Pancreas (tissue), 10 donors: ENCODE measurements around the gene CISTR. TPM values are rescaled to one million over a fixed set of nuclear protein-coding genes. Genes with fewer than 3 reads are reported as not detected.

Experiments used
- ATAC-seq, 4 donors: fragments of 200-7000 bp; cut with Tn5 transposase; one replicate each; pipeline versions ENCODE4 v1.8.0 to v1.9.1; 2020; ENCODE audit warnings: mild to moderate bottlenecking in 4 of 4, moderate library complexity in 4 of 4
- DNase-seq, 6 donors: peaks; one replicate each; pipeline ENCODE4 v3.0.0-alpha.2; 2020
- FAIRE-seq: peaks from 2 replicates; lab custom pipeline; 2012; peaks lifted over from hg19 to GRCh38; lab: Jason Lieb, UNC
- H3K27ac ChIP-seq, 4 donors: fragments of 200-600 bp; sonication (generic); 1 replicate in 3 of 4; 2 replicates in 1 of 4; pipeline versions ENCODE4 v1.5.0 to v1.8.0; 2020
- H3K27me3 ChIP-seq, 4 donors: fragments of 200-600 bp; one replicate each; pipeline ENCODE4 v1.8.0; 2021
- H3K36me3 ChIP-seq, 3 donors: fragments of 200-600 bp; sonication (generic) in 1 of 3; one replicate each; pipeline versions ENCODE4 v1.5.0 to v1.8.0; 2020 to 2021
- H3K4me1 ChIP-seq, 3 donors: fragments of 200-600 bp; one replicate each; pipeline ENCODE4 v1.8.0; 2021
- H3K4me3 ChIP-seq, 4 donors: fragments of 200-600 bp; sonication (generic) in 2 of 4; one replicate each; pipeline versions ENCODE4 v1.5.0 to v1.8.0; 2020 to 2021
- H3K9me3 ChIP-seq, 4 donors: fragments of 200-600 bp; one replicate each; pipeline ENCODE4 v1.8.0; 2021
- CTCF ChIP-seq, 4 donors: fragments of 200-600 bp; sonication (generic) in 3 of 4; IDR thresholded peaks; one replicate each; pipeline versions ENCODE4 v1.5.0 to v1.8.0; 2021; ENCODE audit warnings: antibody characterized with exemption in 4 of 4
- WGBS, 2 donors: extraction: QIAGEN DNeasy Blood & Tissue Kit; methylation state at CpG; one replicate each; pipeline ENCODE4 v1.1.7; 2013; 5-methylcytosine and 5-hydroxymethylcytosine counted together
- intact Hi-C, 3 donors: fragments of 100-400 bp; cut with DNase I; formaldehyde crosslinking; loops; one replicate each; pipeline versions ENCODE4 v1.11.1 to v1.14.2; 2022
- polyA plus RNA-seq, 2 donors: library from polyadenylated mRNA; stranded (reverse); fragments of 200-250 nt; gene quantifications; one replicate each; pipeline ENCODE4 v1.2.3, GENCODE V29; 2013
- total RNA-seq, 6 donors: library from RNA; stranded (reverse); fragmentation: NEBNext Ultra II Directional in 4 of 6; extraction: Animal tissue kit (Norgen Biotek cat#: 25700) in 4 of 6; gene quantifications; one replicate each; pipeline versions ENCODE4 v1.2.1 to v1.2.4, GENCODE V29; 2021 to 2023
- donor health status: healthy with polysubstance abuse.
- donor health status: DM: no; HTN: no; CAD: no; lungs with moderate emphysema.
- donor health status: DM: no; HTN: no; CAD: no.
- donor health status: control.
- donor health status: control.
- donor health status: Bipolar disorder and iron deficiency.
- donor health status: DM: yes; HTN: yes; CAD: no.
- donor health status: DM: no; HTN: no; CAD: no.
- donor health status: DM: no; HTN: no; CAD: no.
- donor health status: DM: yes; HTN: yes; CAD: no.

CISTR gene
- total and polyA plus RNA-seq, 8 donors: not detected

DNA sequence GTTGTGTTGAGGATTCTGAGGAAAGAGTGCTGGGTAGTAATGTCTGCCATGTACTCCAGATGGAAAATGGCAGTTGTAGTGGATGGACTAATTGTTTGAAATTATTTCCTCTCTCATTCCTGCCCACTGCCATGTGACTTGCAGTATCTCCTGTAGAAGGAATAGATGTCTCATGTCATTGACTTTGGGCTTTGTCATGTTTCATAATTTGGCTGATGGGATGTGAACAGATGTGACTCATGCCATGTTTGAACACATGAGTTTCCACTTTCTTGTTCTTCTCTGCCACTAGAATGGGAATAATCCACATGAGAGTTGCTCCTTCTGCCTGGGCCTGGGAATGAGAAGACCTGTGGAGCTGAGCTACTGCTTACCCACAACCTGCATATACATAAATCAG is 22.1 kb downstream of the CISTR start:
- peaks cover 5 to 10% (median 7%) of the 10 kb centered on the region in 3 donors for H3K4me1 ChIP-seq
- FAIRE-seq (no peak), ATAC-seq (no peak), DNase-seq (no peak)
- no peak overlapping the region for H3K4me3 ChIP-seq
- intact Hi-C loops: no loop called here
- no peaks in the 10 kb centered on the region for H3K9me3 ChIP-seq
- H3K27ac ChIP-seq: no peak overlapping the region
- no peaks in the 10 kb centered on the region for H3K27me3 ChIP-seq
- no peak for TF ChIP-seq CTCF (IDR thresholded peaks at IDR 0.05)
- peaks cover 0 to 2% (median 0%) of the 10 kb centered on the region in 3 donors for H3K36me3 ChIP-seq

DNA sequence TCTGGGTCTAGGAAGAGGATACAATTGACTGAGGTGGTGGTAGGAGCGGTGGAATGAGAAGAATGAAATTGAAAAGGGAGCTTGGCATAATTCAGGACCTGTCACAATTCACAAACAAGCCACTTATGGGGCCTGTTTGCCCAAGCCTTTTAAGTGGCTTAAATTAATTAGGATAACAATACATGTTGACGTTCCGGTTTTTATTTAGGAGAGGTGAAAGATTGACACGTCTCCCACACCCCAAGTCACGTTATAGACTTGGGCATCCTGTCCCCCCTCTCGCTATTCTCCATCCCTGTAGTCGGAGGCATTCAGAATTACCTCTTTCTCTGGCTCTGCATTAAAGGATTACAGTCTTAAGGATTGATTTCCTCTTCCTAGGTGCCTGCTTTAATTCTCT is 23.6 kb downstream of the CISTR start:
- peak overlapping the region in 3 of 4 donors; percentile 26 to 61 (median 50) for H3K27ac ChIP-seq
- peak overlapping the region in 1 of 4 donors; percentile 83 for H3K4me3 ChIP-seq

DNA sequence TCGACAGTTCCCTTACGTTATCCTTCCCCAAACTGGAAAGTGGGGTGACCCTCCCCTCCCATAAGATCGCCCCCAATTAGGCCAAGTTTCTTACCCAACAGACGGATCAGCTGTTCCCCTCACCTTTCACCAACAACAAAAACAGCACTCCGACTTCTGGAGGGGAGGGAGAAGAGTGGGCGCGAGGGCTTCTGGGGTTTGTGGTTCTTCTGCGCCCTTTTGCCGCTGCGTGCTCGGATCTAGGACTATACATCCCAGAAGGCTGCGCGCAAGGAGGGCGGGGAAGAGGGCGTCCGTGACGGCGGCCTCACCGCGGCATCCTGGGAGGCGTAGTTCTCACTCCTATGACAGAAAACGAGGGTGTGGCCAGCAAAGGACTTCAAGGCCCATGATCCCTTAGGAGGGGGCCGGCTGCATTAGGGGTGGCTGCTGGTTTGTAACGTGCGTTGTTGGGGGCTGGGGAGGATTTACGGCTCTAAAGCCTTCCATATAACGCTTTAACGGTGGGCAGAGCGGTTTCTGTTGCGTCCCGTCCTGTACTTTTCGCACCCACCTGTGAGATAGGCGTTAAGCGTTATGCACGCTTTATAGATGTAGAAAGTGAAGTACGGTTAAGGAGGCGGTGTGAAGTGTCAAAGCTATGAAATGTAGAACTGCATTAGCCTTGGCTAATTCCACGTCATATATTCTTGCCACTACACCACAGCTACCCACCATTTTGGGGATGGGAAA is 24.3 kb downstream of the CISTR start, which contains the start of gene CALCOCO1:
Gene CALCOCO1, minus strand, starts transcription at position 143 of the 732 bp plus-strand sequence. CDS start 2,210 bp downstream, outside the sequence.
- H3K36me3 ChIP-seq: peaks cover 0 to 18% (median 11%) of the 10 kb centered on the region in 3 donors
- peak; percentile 96 for FAIRE-seq
- 0 to 1% methylated on average over 38 of the region's 38 CpGs for WGBS, 2 donors
- DNase-seq: peak; percentile 93 to 98 (median 98)
- ATAC-seq: peak; percentile 98 to 100 (median 99)
- H3K4me1 ChIP-seq: peaks cover 5 to 10% (median 7%) of the 10 kb centered on the region in 3 donors
- no peak for TF ChIP-seq CTCF (IDR thresholded peaks at IDR 0.05)
- no peaks in the 10 kb centered on the region for H3K27me3 ChIP-seq
- peak within 1 kb of the TSS; percentile 64 to 83 (median 67) for H3K4me3 ChIP-seq
- peak within 1 kb of the TSS; percentile 22 to 69 (median 38) for H3K27ac ChIP-seq
- H3K9me3 ChIP-seq: no peaks in the 10 kb centered on the region
- intact Hi-C loops: no loop called here

More for the DNA sequence above, 23.6 kb downstream of the CISTR start:
- Histone ChIP-seq H3K9me3 (no peaks in the 10 kb centered on the region), H3K27me3 (no peaks in the 10 kb centered on the region), H3K36me3 (peaks cover 0 to 13% (median 3%) of the 10 kb centered on the region in 3 donors), H3K4me1 (peaks cover 5 to 10% (median 7%) of the 10 kb centered on the region in 3 donors)
- no peak for TF ChIP-seq CTCF (IDR thresholded peaks at IDR 0.05)
- no peak for FAIRE-seq
- no peak for DNase-seq
- intact Hi-C loops: no loop called here
- 59 to 62% methylated on average over 7 of the region's 7 CpGs for WGBS, 2 donors
- ATAC-seq: no peak

GRCh38 chr12:53726946-53727309 is 24.9 kb downstream of the CISTR start:
- ATAC-seq: peak in 3 of 4 donors; percentile 6 to 24 (median 18)
- 0 to 1% methylated on average over 15 of the region's 15 CpGs for WGBS, 2 donors
- Histone ChIP-seq H3K27ac (peak overlapping the region in 3 of 4 donors; percentile 22 to 69 (median 25)), H3K4me3 (peak overlapping the region; percentile 64 to 83 (median 67)), H3K4me1 (peaks cover 5 to 10% (median 7%) of the 10 kb centered on the region in 3 donors), H3K9me3 (no peaks in the 10 kb centered on the region), H3K27me3 (no peaks in the 10 kb centered on the region), H3K36me3 (peaks cover 0 to 24% (median 12%) of the 10 kb centered on the region in 3 donors)
- DNase-seq: no peak
- no peak for FAIRE-seq
- no peak for TF ChIP-seq CTCF (IDR thresholded peaks at IDR 0.05)
- intact Hi-C loops: no loop called here

GRCh38 chr12:53726341-53726740 is 25.4 kb downstream of the CISTR start:
- no peak for DNase-seq
- H3K27me3 ChIP-seq: no peaks in the 10 kb centered on the region
- no peak for FAIRE-seq
- H3K36me3 ChIP-seq: peaks cover 0 to 30% (median 12%) of the 10 kb centered on the region in 3 donors
- TF ChIP-seq CTCF (IDR thresholded peaks at IDR 0.05): no peak
- H3K4me1 ChIP-seq: peaks cover 5 to 10% (median 7%) of the 10 kb centered on the region in 3 donors
- no peak overlapping the region for H3K27ac ChIP-seq
- intact Hi-C loops: no loop called here
- no peaks in the 10 kb centered on the region for H3K9me3 ChIP-seq
- ATAC-seq: no peak
- 5 to 10% methylated on average over 2 of the region's 2 CpGs for WGBS, 2 donors
- H3K4me3 ChIP-seq: peak overlapping the region; percentile 64 to 83 (median 67)
